ENCODE measurements around the gene ACACB. TPM values are rescaled to one million over a fixed set of nuclear protein-coding genes. Genes with fewer than 3 reads are reported as not detected.

The ACACB gene
- total RNA-seq, 1 experiment from 2014 or later, result 20.0 TPM

- no peak for TF ChIP-seq FOXK1 (CRISPR knock-in tag; IDR thresholded peaks at IDR 0.05)
- TF ChIP-seq TEAD1 (CRISPR knock-in tag; IDR thresholded peaks at IDR 0.05), result no peak
- TF ChIP-seq SMAD4 (CRISPR knock-in tag; IDR thresholded peaks at IDR 0.05), result no peak
These were observed 151.0 kb downstream of the ACACB start (continued) for GRCh38 chr12:109267361-109267760.

DNA sequence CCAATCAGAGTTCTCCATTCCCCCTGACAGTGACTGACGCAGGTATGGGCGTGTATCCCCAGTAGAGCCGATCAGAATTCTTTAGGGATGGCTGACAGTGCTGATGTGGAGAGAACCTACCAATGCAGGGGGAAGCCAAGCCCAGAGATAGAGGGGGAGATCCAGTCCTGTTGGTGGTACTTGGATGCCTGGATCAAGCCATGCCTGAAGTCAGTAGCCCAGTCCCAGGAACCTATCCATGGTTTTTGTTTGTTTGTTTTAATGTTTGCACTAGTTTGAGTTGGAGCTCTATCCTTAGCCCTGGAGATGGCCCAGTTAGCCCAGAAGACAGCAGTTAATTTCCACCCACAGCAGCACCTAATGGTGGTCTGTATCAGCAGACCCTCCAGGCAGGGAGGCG lies 152.5 kb downstream of the ACACB start:
- DNase-seq (ENCODE audit: low spot score), result no peak
- POLR2A ChIA-PET, result no interaction called here
- H3K9me3 Mint-ChIP-seq, result peaks cover 13% of the 10 kb centered on the region
- no peak for ATAC-seq
- peaks cover 4% of the 10 kb centered on the region; the same call in 1 of the 2 replicates for H3K36me3 Mint-ChIP-seq
- CTCF ChIA-PET, result interaction anchor here (0.9 to 2.5 kb wide), 2 partner anchors 110 to 116 kb away, joined by 3 to 6 read pairs; no protein-coding TSS in a partner anchor
- no peak for TF ChIP-seq ESRRA (CRISPR knock-in tag; IDR thresholded peaks at IDR 0.05; ENCODE audit: borderline replicate concordance)
- TF ChIP-seq, protein P1, sequence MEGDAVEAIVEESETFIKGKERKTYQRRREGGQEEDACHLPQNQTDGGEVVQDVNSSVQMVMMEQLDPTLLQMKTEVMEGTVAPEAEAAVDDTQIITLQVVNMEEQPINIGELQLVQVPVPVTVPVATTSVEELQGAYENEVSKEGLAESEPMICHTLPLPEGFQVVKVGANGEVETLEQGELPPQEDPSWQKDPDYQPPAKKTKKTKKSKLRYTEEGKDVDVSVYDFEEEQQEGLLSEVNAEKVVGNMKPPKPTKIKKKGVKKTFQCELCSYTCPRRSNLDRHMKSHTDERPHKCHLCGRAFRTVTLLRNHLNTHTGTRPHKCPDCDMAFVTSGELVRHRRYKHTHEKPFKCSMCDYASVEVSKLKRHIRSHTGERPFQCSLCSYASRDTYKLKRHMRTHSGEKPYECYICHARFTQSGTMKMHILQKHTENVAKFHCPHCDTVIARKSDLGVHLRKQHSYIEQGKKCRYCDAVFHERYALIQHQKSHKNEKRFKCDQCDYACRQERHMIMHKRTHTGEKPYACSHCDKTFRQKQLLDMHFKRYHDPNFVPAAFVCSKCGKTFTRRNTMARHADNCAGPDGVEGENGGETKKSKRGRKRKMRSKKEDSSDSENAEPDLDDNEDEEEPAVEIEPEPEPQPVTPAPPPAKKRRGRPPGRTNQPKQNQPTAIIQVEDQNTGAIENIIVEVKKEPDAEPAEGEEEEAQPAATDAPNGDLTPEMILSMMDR (IDR thresholded peaks at IDR 0.05), result no peak
- TF ChIP-seq, protein P2, sequence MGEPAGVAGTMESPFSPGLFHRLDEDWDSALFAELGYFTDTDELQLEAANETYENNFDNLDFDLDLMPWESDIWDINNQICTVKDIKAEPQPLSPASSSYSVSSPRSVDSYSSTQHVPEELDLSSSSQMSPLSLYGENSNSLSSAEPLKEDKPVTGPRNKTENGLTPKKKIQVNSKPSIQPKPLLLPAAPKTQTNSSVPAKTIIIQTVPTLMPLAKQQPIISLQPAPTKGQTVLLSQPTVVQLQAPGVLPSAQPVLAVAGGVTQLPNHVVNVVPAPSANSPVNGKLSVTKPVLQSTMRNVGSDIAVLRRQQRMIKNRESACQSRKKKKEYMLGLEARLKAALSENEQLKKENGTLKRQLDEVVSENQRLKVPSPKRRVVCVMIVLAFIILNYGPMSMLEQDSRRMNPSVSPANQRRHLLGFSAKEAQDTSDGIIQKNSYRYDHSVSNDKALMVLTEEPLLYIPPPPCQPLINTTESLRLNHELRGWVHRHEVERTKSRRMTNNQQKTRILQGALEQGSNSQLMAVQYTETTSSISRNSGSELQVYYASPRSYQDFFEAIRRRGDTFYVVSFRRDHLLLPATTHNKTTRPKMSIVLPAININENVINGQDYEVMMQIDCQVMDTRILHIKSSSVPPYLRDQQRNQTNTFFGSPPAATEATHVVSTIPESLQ (CRISPR knock-in tag; IDR thresholded peaks at IDR 0.05), result no peak
- no peak for TF ChIP-seq NFYB (CRISPR knock-in tag; conservative IDR thresholded peaks at IDR 0.05; ENCODE audit: low read depth)
- TF ChIP-seq, protein P3, sequence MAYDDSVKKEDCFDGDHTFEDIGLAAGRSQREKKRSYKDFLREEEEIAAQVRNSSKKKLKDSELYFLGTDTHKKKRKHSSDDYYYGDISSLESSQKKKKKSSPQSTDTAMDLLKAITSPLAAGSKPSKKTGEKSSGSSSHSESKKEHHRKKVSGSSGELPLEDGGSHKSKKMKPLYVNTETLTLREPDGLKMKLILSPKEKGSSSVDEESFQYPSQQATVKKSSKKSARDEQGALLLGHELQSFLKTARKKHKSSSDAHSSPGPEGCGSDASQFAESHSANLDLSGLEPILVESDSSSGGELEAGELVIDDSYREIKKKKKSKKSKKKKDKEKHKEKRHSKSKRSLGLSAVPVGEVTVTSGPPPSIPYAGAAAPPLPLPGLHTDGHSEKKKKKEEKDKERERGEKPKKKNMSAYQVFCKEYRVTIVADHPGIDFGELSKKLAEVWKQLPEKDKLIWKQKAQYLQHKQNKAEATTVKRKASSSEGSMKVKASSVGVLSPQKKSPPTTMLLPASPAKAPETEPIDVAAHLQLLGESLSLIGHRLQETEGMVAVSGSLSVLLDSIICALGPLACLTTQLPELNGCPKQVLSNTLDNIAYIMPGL (CRISPR knock-in tag; IDR thresholded peaks at IDR 0.05), result no peak
- TF ChIP-seq, protein P4, sequence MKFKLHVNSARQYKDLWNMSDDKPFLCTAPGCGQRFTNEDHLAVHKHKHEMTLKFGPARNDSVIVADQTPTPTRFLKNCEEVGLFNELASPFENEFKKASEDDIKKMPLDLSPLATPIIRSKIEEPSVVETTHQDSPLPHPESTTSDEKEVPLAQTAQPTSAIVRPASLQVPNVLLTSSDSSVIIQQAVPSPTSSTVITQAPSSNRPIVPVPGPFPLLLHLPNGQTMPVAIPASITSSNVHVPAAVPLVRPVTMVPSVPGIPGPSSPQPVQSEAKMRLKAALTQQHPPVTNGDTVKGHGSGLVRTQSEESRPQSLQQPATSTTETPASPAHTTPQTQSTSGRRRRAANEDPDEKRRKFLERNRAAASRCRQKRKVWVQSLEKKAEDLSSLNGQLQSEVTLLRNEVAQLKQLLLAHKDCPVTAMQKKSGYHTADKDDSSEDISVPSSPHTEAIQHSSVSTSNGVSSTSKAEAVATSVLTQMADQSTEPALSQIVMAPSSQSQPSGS (CRISPR knock-in tag; IDR thresholded peaks at IDR 0.05; ENCODE audit: borderline replicate concordance, low read depth), result no peak
- TF ChIP-seq, protein P5, sequence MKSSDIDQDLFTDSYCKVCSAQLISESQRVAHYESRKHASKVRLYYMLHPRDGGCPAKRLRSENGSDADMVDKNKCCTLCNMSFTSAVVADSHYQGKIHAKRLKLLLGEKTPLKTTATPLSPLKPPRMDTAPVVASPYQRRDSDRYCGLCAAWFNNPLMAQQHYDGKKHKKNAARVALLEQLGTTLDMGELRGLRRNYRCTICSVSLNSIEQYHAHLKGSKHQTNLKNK (CRISPR knock-in tag; IDR thresholded peaks at IDR 0.05), result no peak
- TF ChIP-seq IRF2 (CRISPR knock-in tag; IDR thresholded peaks at IDR 0.05; ENCODE audit: borderline replicate concordance, low read depth), result no peak
- peaks cover 8% of the 10 kb centered on the region for H3K4me1 Mint-ChIP-seq
- peaks cover 9% of the 10 kb centered on the region for H3K27me3 Mint-ChIP-seq (ENCODE audit: low read depth)
- no peak overlapping the region for H3K27ac Mint-ChIP-seq
- no peak overlapping the region for H3K4me3 Mint-ChIP-seq

DNA sequence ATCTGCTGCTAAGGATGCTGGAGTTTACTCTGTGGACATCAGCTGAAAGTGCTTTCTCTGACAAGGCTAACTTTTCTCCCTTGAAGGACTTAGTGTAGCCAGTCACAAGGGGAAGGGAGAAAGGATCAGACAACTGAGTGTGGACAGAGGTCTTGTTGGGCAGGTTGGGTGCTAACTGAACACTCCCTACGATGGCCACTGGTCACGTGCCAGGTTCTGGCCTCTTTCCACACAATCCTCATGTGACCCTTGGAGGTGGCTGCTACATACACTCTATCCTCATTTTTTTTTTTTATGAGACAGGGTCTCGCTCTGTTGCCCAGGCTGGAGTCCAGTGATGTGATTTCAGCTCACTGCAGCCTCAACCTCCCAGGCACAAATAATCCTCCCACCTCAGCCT lies 153.0 kb downstream of the ACACB start:
- H3K27me3 Mint-ChIP-seq (ENCODE audit: low read depth), result peaks cover 10% of the 10 kb centered on the region
- CTCF ChIA-PET, result interaction anchor here (0.9 to 2.5 kb wide), 2 partner anchors 109 to 116 kb away, joined by 3 to 6 read pairs; no protein-coding TSS in a partner anchor
- no peak for TF ChIP-seq JAZF1 (CRISPR knock-in tag; IDR thresholded peaks at IDR 0.05)
- TF ChIP-seq TP53 (CRISPR knock-in tag; IDR thresholded peaks at IDR 0.05), result no peak
- TF ChIP-seq ELF4 (CRISPR knock-in tag; IDR thresholded peaks at IDR 0.05; ENCODE audit: low read depth), result no peak
- no peak for TF ChIP-seq TCF7 (CRISPR knock-in tag; IDR thresholded peaks at IDR 0.05; ENCODE audit: low read depth)
- TF ChIP-seq, protein P3 (CRISPR knock-in tag; IDR thresholded peaks at IDR 0.05), result no peak
- TF ChIP-seq PREB (CRISPR knock-in tag; IDR thresholded peaks at IDR 0.05; ENCODE audit: borderline replicate concordance), result no peak
- no peak for TF ChIP-seq USF2 (CRISPR knock-in tag; IDR thresholded peaks at IDR 0.05)
- peaks cover 8% of the 10 kb centered on the region for H3K4me1 Mint-ChIP-seq
- no peak overlapping the region for H3K27ac Mint-ChIP-seq
- H3K9me3 Mint-ChIP-seq, result peaks cover 13% of the 10 kb centered on the region
- H3K36me3 Mint-ChIP-seq, result peaks cover 4% of the 10 kb centered on the region; the same call in 1 of the 2 replicates
- DNase-seq (ENCODE audit: low spot score) (no peak), ATAC-seq (no peak)
- no peak overlapping the region for H3K4me3 Mint-ChIP-seq
- POLR2A ChIA-PET, result no interaction called here
